GM18526 (cell line): Measurements from ENCODE around the gene SMARCD2.

Experiments
- POLR2A ChIP-seq: IDR thresholded peaks from 3 replicates; pipeline ENCODE4 v1.6.1; 2011; ENCODE audit not compliant: insufficient read length; ENCODE audit errors: extremely low read depth

Gene SMARCD2

GRCh38 chr17:63842173-63842539 lies 329 bp downstream of the SMARCD2 start:
- TF ChIP-seq POLR2A, result no peak

- no peak for TF ChIP-seq POLR2A
These were observed 924 bp downstream of the SMARCD2 start for GRCh38 chr17:63841350-63842172.

GRCh38 chr17:63840591-63841349 lies 1.7 kb downstream of the SMARCD2 start:
- no peak for TF ChIP-seq POLR2A

GRCh38 chr17:63838631-63839171 lies 3.8 kb downstream of the SMARCD2 start:
- TF ChIP-seq POLR2A, result no peak

GRCh38 chr17:63837962-63838600 lies 4.4 kb downstream of the SMARCD2 start:
- TF ChIP-seq POLR2A, result no peak

GRCh38 chr17:63837480-63837879 lies 5.0 kb downstream of the SMARCD2 start:
- TF ChIP-seq POLR2A, result no peak

GRCh38 chr17:63836811-63837210 lies 5.7 kb downstream of the SMARCD2 start:
- no peak for TF ChIP-seq POLR2A

GRCh38 chr17:63835167-63835720 lies 7.2 kb downstream of the SMARCD2 start:
- no peak for TF ChIP-seq POLR2A

- TF ChIP-seq POLR2A, result peak; percentile 16
These were observed 7.9 kb downstream of the SMARCD2 start for GRCh38 chr17:63834431-63835166.

- no peak for TF ChIP-seq POLR2A
These were observed 8.6 kb downstream of the SMARCD2 start for GRCh38 chr17:63833741-63834373.

- TF ChIP-seq POLR2A, result no peak
These were observed 9.3 kb downstream of the SMARCD2 start for GRCh38 chr17:63833026-63833740.

GRCh38 chr17:63832455-63832854 lies 10.0 kb downstream of the SMARCD2 start:
- TF ChIP-seq POLR2A, result no peak

GRCh38 chr17:63832014-63832413 lies 10.5 kb downstream of the SMARCD2 start:
- no peak for TF ChIP-seq POLR2A

- TF ChIP-seq POLR2A, result no peak
These were observed 11.0 kb downstream of the SMARCD2 start for GRCh38 chr17:63831505-63831904.

- no peak for TF ChIP-seq POLR2A
These were observed 11.5 kb downstream of the SMARCD2 start for GRCh38 chr17:63830904-63831491.
